Measurements from ENCODE around the gene WIPI1. TPM values are rescaled to one million over a fixed set of nuclear protein-coding genes. Genes with fewer than 3 reads are reported as not detected.

The WIPI1 gene
- total and polyA plus RNA-seq, 10 of the 15 experiments (the other 5 are each of a cell fraction or from before 2014, with no cell fraction given): 6.5 to 44.5 (median 26.2) TPM

- no TSS peak for BruUV-seq (replicated peaks)
- SMC1A ChIA-PET (ENCODE audit: uncharacterized antibody, unreplicated experiment): interaction anchor here (0.8 to 16.5 kb wide), 5 partner anchors 10 to 170 kb away, joined by 4 to 288 read pairs (median 6); partner anchors contain the start of gene WIPI1
- no peak for TF ChIP-seq YY1 (IDR thresholded peaks at IDR 0.05; ENCODE audit: low read depth, low read length)
- TF ChIP-seq SREBF1 (IDR thresholded peaks at IDR 0.05; ENCODE audit: low read length): no peak
- no peak for TF ChIP-seq PBX3 (IDR thresholded peaks at IDR 0.05; ENCODE audit: insufficient replicate concordance, low read depth, low read length)
- no peak for TF ChIP-seq GATAD2B (conservative IDR thresholded peaks at IDR 0.05; ENCODE audit: low read depth)
- TF ChIP-seq HDAC6 (IDR thresholded peaks at IDR 0.05; ENCODE audit: unreplicated experiment): no peak
- no peak for TF ChIP-seq BMI1 (IDR thresholded peaks at IDR 0.05; ENCODE audit: borderline replicate concordance)
- no peak overlapping the region for H3K9ac ChIP-seq (ENCODE audit: control insufficient read depth, insufficient read depth, low read length)
- POLR2A ChIA-PET: no interaction called here
- ATAC-seq (no peak), FAIRE-seq (no peak), DNase-seq (ENCODE audit: low read depth, low spot score) (no peak)
- no peak overlapping the region for H3K4me3 ChIP-seq
- H2AFZ ChIP-seq (ENCODE audit: control insufficient read depth, low read depth, low read length): no peak overlapping the region
- H3K9me3 ChIP-seq (replicated peaks; ENCODE audit: control insufficient read depth, insufficient read depth, low read length): no peaks in the 10 kb centered on the region
- in situ Hi-C loops (cut with MboI) (loop anchor here (10.0 kb wide), 1 partner anchor 166 kb away; no protein-coding TSS in a partner anchor), intact Hi-C loops (cut with micrococcal nuclease; ENCODE audit: unreplicated experiment) (no loop called here)
- H3K4me1 ChIP-seq (ENCODE audit: control insufficient read depth, insufficient read depth, low read length): peaks cover 1% of the 10 kb centered on the region
- CTCF ChIA-PET: interaction anchor here (1.1 to 2.6 kb wide), 8 partner anchors 31 to 258 kb away, joined by 3 to 26 read pairs (median 6); partner anchors contain the start of gene ARSG
- H3K4me2 ChIP-seq (ENCODE audit: control insufficient read depth, insufficient read depth): no peak overlapping the region
- H3K79me2 ChIP-seq (ENCODE audit: control insufficient read depth, insufficient read depth, low read length): no peaks in the 10 kb centered on the region
- H3K27me3 ChIP-seq (replicated peaks in 1 of 2; ENCODE audit: control insufficient read depth in 2 of 2, insufficient read depth in 2 of 2, low read length in 1 of 2): no peaks in the 10 kb centered on the region
- peaks cover 5 to 12% of the 10 kb centered on the region in 2 experiments; a peak in 3 of 4 replicates for H3K36me3 ChIP-seq (ENCODE audit: control insufficient read depth in 2 of 2, insufficient read depth in 2 of 2, low read length in 1 of 2)
- H3K27ac ChIP-seq (ENCODE audit: control insufficient read depth, insufficient read depth): no peak overlapping the region
- H4K20me1 ChIP-seq (ENCODE audit: control insufficient read depth, insufficient read depth): no peaks in the 10 kb centered on the region
- WGBS (ENCODE audit: insufficient coverage, insufficient replicate concordance, low lambda C conversion rate, missing lambda C conversion rate): 85% methylated on average over 13 of the region's 13 CpGs
- RAD21 ChIA-PET (ENCODE audit: unreplicated experiment): interaction anchor here (1.0 to 2.3 kb wide), 2 partner anchors 167 to 183 kb away, joined by 4 to 11 read pairs; partner anchors contain the start of gene AMZ2
Observed at GRCh38 chr17:68431045-68431608, 26.2 kb downstream of the WIPI1 start.
